Activated CD4-positive, alpha-beta T cell treated with anti-CD3 and anti-CD28 coated beads, Interleukin-2, Interleukin-6, amounts not matched to agents 100 ng/mL and 50 ng/mL, durations not matched to agents 16 hours and 8 hours (primary cell): ENCODE data around the gene APMAP.

Source experiments
- DNase-seq: peaks from one replicate; pipeline ENCODE4 v3.0.0-alpha.2; 2020

The APMAP gene

GRCh38 chr20:25024171-25024570 lies 31.6 kb upstream of the APMAP start:
- no peak for DNase-seq

- no peak for DNase-seq
Measured at GRCh38 chr20:25023356-25023755, 30.8 kb upstream of the APMAP start.

- no peak for DNase-seq
Measured at GRCh38 chr20:25022680-25023079, 30.1 kb upstream of the APMAP start.

- DNase-seq, result no peak
Measured at GRCh38 chr20:25021336-25021735, 28.8 kb upstream of the APMAP start.

GRCh38 chr20:25020901-25021301 lies 28.4 kb upstream of the APMAP start:
- no peak for DNase-seq

- DNase-seq, result no peak
Measured at GRCh38 chr20:25020345-25020744, 27.8 kb upstream of the APMAP start.

- DNase-seq, result no peak
Measured at GRCh38 chr20:25019381-25020155, 27.0 kb upstream of the APMAP start.

GRCh38 chr20:25018841-25019240 lies 26.3 kb upstream of the APMAP start:
- no peak for DNase-seq

GRCh38 chr20:25018425-25018824 lies 25.9 kb upstream of the APMAP start:
- no peak for DNase-seq

GRCh38 chr20:25017257-25017803 lies 24.8 kb upstream of the APMAP start:
- no peak for DNase-seq

GRCh38 chr20:25016471-25016870 lies 23.9 kb upstream of the APMAP start:
- DNase-seq, result no peak

GRCh38 chr20:25015986-25016385 lies 23.4 kb upstream of the APMAP start:
- DNase-seq, result no peak

- no peak for DNase-seq
Measured at GRCh38 chr20:25014816-25015215, 22.3 kb upstream of the APMAP start.

- DNase-seq, result no peak
Measured at GRCh38 chr20:25013478-25014380, 21.2 kb upstream of the APMAP start.

- no peak for DNase-seq
Measured at GRCh38 chr20:25012616-25013189, 20.2 kb upstream of the APMAP start.

- no peak for DNase-seq
Measured at GRCh38 chr20:25011831-25012241, 19.3 kb upstream of the APMAP start.

GRCh38 chr20:25011261-25011660 lies 18.7 kb upstream of the APMAP start:
- DNase-seq, result no peak

GRCh38 chr20:25009218-25010145 lies 16.9 kb upstream of the APMAP start:
- no peak for DNase-seq

- DNase-seq, result no peak
Measured at GRCh38 chr20:25008388-25009217, 16.1 kb upstream of the APMAP start.

- no peak for DNase-seq
Measured at GRCh38 chr20:25007491-25008305, 15.1 kb upstream of the APMAP start.
